Neural cell (in vitro differentiated cells): ENCODE data around the gene MSANTD2. TPM values are rescaled to one million over a fixed set of nuclear protein-coding genes. Genes with fewer than 3 reads are reported as not detected.

Source experiments
- H2AFZ ChIP-seq: fragments of 200-600, 300-800 bp; sonication (generic), shearing (Covaris generic); 2 replicates; pipeline ENCODE4 v1.6.0; 2014; ENCODE audit warnings: low read depth, mild to moderate bottlenecking, antibody characterized with exemption, low read length, moderate library complexity
- H3F3A ChIP-seq: fragments of 200-600 bp; shearing (Covaris generic); 2 replicates; pipeline ENCODE4 v1.6.1; 2016; ENCODE audit warnings: mild to moderate bottlenecking, moderate library complexity, mixed read lengths, antibody characterized with exemption, low read length; ENCODE audit not compliant: insufficient read depth, poor library complexity, severe bottlenecking
- H3K27ac ChIP-seq: fragments of 200-600, 300-800 bp; sonication (generic), shearing (Covaris generic); 2 replicates; pipeline ENCODE4 v1.5.1; 2014; ENCODE audit warnings: mild to moderate bottlenecking, low read length, moderate library complexity
- H3K27me3 ChIP-seq: fragments of 300-800, 200-600 bp; sonication (generic), shearing (Covaris generic); 2 replicates; pipeline ENCODE4 v1.6.0; 2014; ENCODE audit warnings: mild to moderate bottlenecking, low read depth, low read length, moderate library complexity; ENCODE audit not compliant: insufficient read depth
- H3K36me3 ChIP-seq: fragments of 300-800, 200-600 bp; sonication (generic), shearing (Covaris generic); 2 replicates; pipeline ENCODE4 v1.5.1; 2014; ENCODE audit warnings: mild to moderate bottlenecking, antibody characterized with exemption, low read length, moderate library complexity; ENCODE audit not compliant: insufficient read depth
- H3K4me2 ChIP-seq: fragments of 300-800, 200-600 bp; sonication (generic), shearing (Covaris generic); 2 replicates; pipeline ENCODE4 v1.6.0; 2014; ENCODE audit warnings: mild to moderate bottlenecking, low read length
- H3K4me3 ChIP-seq: fragments of 300-800, 200-600 bp; sonication (generic), shearing (Covaris generic); 2 replicates; pipeline ENCODE4 v1.5.1; 2014; ENCODE audit warnings: mild to moderate bottlenecking, low read length, moderate library complexity
- H3K79me2 ChIP-seq: fragments of 200-600 bp; shearing (Covaris generic); replicated peaks from 2 replicates; pipeline ENCODE4 v1.6.0; 2014; ENCODE audit warnings: mild to moderate bottlenecking, low read length, moderate library complexity; ENCODE audit not compliant: insufficient read depth
- H3K9ac ChIP-seq: fragments of 300-800, 200-600 bp; sonication (generic), shearing (Covaris generic); 2 replicates; pipeline ENCODE4 v1.6.1; 2016; ENCODE audit warnings: mild to moderate bottlenecking, low read length, mixed read lengths
- H3K9me2 ChIP-seq: fragments of 200-600 bp; shearing (Covaris generic); 2 replicates; pipeline ENCODE4 v1.6.1; 2016; ENCODE audit warnings: mild to moderate bottlenecking, low read length, mixed read lengths; ENCODE audit not compliant: insufficient read depth
- H3K9me3 ChIP-seq: fragments of 200-600, 300-800 bp; sonication (generic), shearing (Covaris generic); 2 replicates; pipeline ENCODE4 v1.6.1; 2016; ENCODE audit warnings: mild to moderate bottlenecking, mixed run types, low read length, moderate library complexity, mixed read lengths
- H4K20me1 ChIP-seq: fragments of 200-600 bp; shearing (Covaris generic); 2 replicates; pipeline ENCODE4 v1.6.1; 2016; ENCODE audit warnings: mild to moderate bottlenecking, mixed run types; ENCODE audit not compliant: insufficient read depth
- EP300 ChIP-seq: fragments of 450-650 bp; conservative IDR thresholded peaks from 2 replicates; pipeline ENCODE4 v1.6.1; 2014; ENCODE audit warnings: antibody characterized with exemption, mild to moderate bottlenecking, moderate library complexity; ENCODE audit not compliant: poor library complexity, severe bottlenecking
- EZH2 ChIP-seq: fragments of 200-600, 300-800 bp; shearing (Covaris generic), sonication (generic); IDR thresholded peaks from 2 replicates; pipeline ENCODE4 v1.6.1; 2014; ENCODE audit warnings: antibody characterized with exemption, low read length, borderline replicate concordance, mild to moderate bottlenecking; ENCODE audit not compliant: insufficient read depth, poor library complexity, severe bottlenecking
- MXI1 ChIP-seq: fragments of 450-650 bp; conservative IDR thresholded peaks from 2 replicates; pipeline ENCODE4 v1.6.1; 2014; ENCODE audit warnings: antibody characterized with exemption, mild to moderate bottlenecking; ENCODE audit not compliant: poor library complexity, severe bottlenecking
- POLR2AphosphoS5 ChIP-seq: IDR thresholded peaks from 2 replicates; pipeline ENCODE4 v1.6.1; 2012
- RAD21 ChIP-seq: fragments of 450-650 bp; conservative IDR thresholded peaks from 2 replicates; pipeline ENCODE4 v1.6.1; 2014; ENCODE audit warnings: antibody characterized with exemption, mild to moderate bottlenecking, moderate library complexity
- SMC3 ChIP-seq: fragments of 450-650 bp; conservative IDR thresholded peaks from 2 replicates; pipeline ENCODE4 v1.6.1; 2014; ENCODE audit warnings: antibody characterized with exemption, mild to moderate bottlenecking, moderate library complexity; ENCODE audit not compliant: poor library complexity
- TAF1 ChIP-seq: IDR thresholded peaks from 2 replicates; pipeline ENCODE4 v1.6.1; 2012; ENCODE audit warnings: low read depth
- polyA plus RNA-seq: library from polyadenylated mRNA; depleted of rRNA; stranded (reverse); fragments of >200 nt; gene quantifications from 2 replicates; pipeline ENCODE4 v1.2.3, GENCODE V29; 2014
- TF ChIP-seq, protein P1 (sequence below): fragments of 450-650 bp; IDR thresholded peaks from 2 replicates; pipeline ENCODE4 v1.5.1; 2014; ENCODE audit warnings: antibody characterized with exemption, mild to moderate bottlenecking, moderate library complexity; ENCODE audit not compliant: poor library complexity, severe bottlenecking
- TF ChIP-seq, protein P2 (sequence below): IDR thresholded peaks from 2 replicates; pipeline ENCODE4 v1.6.1; 2012; ENCODE audit warnings: borderline replicate concordance

The MSANTD2 gene
- polyA plus RNA-seq, 1 donor from 2014 or later = 45.3 TPM

DNA sequence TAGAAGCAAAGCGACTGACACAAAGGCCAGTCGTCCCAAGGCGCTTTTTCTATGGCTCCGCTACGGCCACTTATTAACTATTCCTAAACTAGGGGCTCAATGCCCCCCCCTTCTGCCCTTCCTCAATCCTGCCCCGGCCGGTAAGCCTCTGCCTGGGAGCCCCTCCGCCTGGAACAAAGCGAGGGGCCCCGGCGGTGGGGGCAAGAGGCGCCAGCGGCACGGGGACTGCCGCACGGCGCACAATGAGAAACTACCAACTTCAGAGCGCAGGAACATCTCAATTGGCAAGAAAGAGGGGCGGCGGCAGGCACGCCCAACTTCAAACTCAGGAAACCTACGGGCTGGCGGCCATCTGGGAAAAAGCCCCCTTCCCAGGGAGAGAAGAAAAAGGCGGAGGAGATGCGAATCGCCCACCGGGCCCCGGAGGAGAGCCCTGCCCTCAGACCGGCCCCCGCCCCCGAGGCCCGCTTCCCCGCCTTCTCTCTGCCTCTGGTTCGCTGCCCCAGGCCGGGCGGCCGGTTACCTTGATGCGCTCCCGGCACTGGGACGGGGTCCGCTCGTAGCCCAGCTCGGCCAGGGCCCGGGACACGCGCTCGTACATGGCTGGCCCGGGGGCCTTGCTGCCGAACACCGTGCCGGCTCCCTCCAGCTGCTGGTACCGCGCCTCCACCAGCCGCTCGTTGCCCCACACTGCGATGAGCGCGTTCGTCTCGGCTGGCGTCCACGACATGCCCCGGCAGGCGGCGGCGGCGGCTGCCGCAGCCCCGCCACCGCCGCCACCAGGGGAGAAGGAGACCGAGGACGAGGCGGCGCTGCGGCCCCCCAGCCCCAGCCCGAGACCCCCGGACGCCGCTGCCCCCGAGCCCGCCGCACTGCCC is 619 bp downstream of the MSANTD2 start:
- Histone ChIP-seq H3K4me3 (peak overlapping the region; percentile 91), H3K79me2 (peaks cover 47% of the 10 kb centered on the region), H3K9me2 (no peaks in the 10 kb centered on the region)

DNA sequence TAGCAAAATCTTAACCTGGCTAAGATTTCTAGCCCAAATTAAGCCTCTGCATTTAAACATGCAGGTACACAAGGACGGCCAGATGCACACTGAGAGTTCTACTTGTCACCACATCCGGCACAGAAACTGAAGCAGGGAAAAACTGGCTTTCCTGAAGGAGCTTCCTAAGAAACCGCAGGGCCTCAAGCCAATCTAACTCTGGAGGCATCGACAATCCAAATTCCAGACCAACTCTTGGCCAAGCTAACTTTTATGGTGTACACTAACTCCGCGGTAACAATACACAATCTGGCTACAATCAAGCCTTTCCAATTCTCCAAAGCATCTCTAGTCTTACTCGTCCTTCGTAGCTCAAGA is 1.2 kb downstream of the MSANTD2 start:
- TF ChIP-seq RAD21 = peak; percentile 9
- TF ChIP-seq, protein P1, sequence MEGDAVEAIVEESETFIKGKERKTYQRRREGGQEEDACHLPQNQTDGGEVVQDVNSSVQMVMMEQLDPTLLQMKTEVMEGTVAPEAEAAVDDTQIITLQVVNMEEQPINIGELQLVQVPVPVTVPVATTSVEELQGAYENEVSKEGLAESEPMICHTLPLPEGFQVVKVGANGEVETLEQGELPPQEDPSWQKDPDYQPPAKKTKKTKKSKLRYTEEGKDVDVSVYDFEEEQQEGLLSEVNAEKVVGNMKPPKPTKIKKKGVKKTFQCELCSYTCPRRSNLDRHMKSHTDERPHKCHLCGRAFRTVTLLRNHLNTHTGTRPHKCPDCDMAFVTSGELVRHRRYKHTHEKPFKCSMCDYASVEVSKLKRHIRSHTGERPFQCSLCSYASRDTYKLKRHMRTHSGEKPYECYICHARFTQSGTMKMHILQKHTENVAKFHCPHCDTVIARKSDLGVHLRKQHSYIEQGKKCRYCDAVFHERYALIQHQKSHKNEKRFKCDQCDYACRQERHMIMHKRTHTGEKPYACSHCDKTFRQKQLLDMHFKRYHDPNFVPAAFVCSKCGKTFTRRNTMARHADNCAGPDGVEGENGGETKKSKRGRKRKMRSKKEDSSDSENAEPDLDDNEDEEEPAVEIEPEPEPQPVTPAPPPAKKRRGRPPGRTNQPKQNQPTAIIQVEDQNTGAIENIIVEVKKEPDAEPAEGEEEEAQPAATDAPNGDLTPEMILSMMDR = no peak
- Histone ChIP-seq H3K9me3 (no peaks in the 10 kb centered on the region), H3K27me3 (no peaks in the 10 kb centered on the region), H3K4me3 (peak overlapping the region; percentile 91), H3K79me2 (peaks cover 54% of the 10 kb centered on the region), H3K4me2 (peak overlapping the region; percentile 89), H3K9me2 (no peaks in the 10 kb centered on the region), H3K9ac (peak overlapping the region; percentile 98), H3F3A (peaks cover 4% of the 10 kb centered on the region), H4K20me1 (no peaks in the 10 kb centered on the region), H2AFZ (peak overlapping the region; percentile 51), H3K27ac (peak overlapping the region; percentile 97), H3K36me3 (no peaks in the 10 kb centered on the region)

More for the DNA sequence above, 619 bp downstream of the MSANTD2 start:
- Histone ChIP-seq H3K27ac (peak overlapping the region; percentile 97), H3K36me3 (no peaks in the 10 kb centered on the region), H3K4me2 (peak overlapping the region; percentile 89), H4K20me1 (no peaks in the 10 kb centered on the region), H3K9ac (peak overlapping the region; percentile 98), H2AFZ (peak overlapping the region; percentile 51), H3K9me3 (no peaks in the 10 kb centered on the region), H3K27me3 (no peaks in the 10 kb centered on the region), H3F3A (peaks cover 4% of the 10 kb centered on the region)
- TF ChIP-seq, protein P1 = peak; percentile 12
- TF ChIP-seq TAF1 = no peak
- TF ChIP-seq, protein P2, sequence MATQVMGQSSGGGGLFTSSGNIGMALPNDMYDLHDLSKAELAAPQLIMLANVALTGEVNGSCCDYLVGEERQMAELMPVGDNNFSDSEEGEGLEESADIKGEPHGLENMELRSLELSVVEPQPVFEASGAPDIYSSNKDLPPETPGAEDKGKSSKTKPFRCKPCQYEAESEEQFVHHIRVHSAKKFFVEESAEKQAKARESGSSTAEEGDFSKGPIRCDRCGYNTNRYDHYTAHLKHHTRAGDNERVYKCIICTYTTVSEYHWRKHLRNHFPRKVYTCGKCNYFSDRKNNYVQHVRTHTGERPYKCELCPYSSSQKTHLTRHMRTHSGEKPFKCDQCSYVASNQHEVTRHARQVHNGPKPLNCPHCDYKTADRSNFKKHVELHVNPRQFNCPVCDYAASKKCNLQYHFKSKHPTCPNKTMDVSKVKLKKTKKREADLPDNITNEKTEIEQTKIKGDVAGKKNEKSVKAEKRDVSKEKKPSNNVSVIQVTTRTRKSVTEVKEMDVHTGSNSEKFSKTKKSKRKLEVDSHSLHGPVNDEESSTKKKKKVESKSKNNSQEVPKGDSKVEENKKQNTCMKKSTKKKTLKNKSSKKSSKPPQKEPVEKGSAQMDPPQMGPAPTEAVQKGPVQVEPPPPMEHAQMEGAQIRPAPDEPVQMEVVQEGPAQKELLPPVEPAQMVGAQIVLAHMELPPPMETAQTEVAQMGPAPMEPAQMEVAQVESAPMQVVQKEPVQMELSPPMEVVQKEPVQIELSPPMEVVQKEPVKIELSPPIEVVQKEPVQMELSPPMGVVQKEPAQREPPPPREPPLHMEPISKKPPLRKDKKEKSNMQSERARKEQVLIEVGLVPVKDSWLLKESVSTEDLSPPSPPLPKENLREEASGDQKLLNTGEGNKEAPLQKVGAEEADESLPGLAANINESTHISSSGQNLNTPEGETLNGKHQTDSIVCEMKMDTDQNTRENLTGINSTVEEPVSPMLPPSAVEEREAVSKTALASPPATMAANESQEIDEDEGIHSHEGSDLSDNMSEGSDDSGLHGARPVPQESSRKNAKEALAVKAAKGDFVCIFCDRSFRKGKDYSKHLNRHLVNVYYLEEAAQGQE = no peak
- peak; percentile 12 for TF ChIP-seq POLR2AphosphoS5
- no peak for TF ChIP-seq EZH2
- peak; percentile 2 for TF ChIP-seq RAD21
- TF ChIP-seq MXI1 = no peak
- TF ChIP-seq EP300 = no peak
- TF ChIP-seq SMC3 = no peak
